GM19468 (cell line): Measurements from ENCODE around the gene CD4.

ENCODE experiments used
- ATAC-seq: cut with Tn5 transposase; IDR thresholded peaks from one replicate; pipeline ENCODE4 v1.9.1; 2021; ENCODE audit warnings: mild to moderate bottlenecking, moderate library complexity, moderate number of reproducible peaks; ENCODE audit not compliant: unreplicated experiment; ENCODE audit errors: extremely low read depth

CD4 gene

DNA sequence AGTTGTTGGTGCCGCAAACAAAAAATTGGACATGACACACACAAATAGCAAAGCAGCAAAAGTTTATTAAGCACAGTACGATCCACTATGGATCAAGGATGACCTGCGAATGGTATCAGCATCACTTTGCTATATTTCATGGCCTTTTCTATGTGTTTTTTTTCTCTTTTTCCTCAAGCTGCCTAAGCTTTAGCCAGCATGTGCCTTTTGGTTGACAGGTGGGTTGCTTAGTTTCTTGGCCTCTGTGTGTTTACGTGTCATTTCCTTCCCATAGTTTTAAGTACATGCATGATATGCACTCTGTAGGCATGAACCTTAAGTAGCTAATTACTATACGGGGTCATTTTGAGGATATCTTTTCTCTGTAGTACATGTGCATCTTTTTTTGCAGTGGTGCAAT lies 9.8 kb downstream of the CD4 start:
- ATAC-seq, result no peak

GRCh38 chr12:6807170-6807569 lies 17.8 kb downstream of the CD4 start:
- no peak for ATAC-seq

DNA sequence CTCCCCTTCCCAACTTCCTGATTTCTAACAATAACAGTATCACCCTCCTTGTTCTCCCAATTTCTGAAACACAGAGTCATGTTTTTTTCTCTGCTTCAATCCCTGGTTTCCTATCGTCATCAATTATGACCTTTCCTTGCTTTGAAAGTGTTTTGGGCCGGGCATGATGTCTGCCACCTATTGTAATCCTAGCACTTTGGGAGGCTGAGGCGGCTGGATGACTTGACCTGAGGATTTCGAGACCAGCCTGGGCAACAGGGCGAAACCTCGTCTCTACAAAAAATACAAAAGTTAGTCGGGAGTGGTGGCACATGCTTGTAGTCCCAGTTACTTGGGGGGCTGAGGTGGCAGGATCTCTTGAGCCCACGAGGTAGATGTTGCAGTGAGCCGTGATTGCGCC lies 19.7 kb downstream of the CD4 start:
- ATAC-seq, result no peak

GRCh38 chr12:6810758-6811157 lies 21.4 kb downstream of the CD4 start:
- no peak for ATAC-seq

- no peak for ATAC-seq
Observed at GRCh38 chr12:6813363-6813762, 24.0 kb downstream of the CD4 start.

- no peak for ATAC-seq
Observed at GRCh38 chr12:6816598-6816997, 27.3 kb downstream of the CD4 start.

- ATAC-seq, result no peak
Observed at GRCh38 chr12:6817098-6817497, 27.8 kb downstream of the CD4 start.

- ATAC-seq, result no peak
Observed at GRCh38 chr12:6817662-6818157, 28.4 kb downstream of the CD4 start.

DNA sequence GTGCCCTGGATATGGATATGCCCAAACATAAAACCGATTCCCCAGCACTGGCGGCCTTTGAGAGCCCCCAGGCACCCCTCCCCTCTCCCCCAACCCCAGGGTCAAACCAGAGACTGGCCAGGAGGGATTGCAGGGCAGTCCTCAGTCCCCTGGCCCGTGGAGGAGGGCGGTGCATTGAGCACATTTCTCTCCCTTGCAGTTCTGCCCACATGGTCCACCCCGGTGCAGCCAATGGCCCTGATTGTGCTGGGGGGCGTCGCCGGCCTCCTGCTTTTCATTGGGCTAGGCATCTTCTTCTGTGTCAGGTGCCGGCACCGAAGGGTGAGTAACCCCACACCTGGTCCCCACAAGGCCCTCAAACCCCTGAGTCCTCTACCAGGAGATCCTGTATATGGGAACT lies 28.9 kb downstream of the CD4 start:
- ATAC-seq, result no peak

GRCh38 chr12:6818645-6819044 lies 29.3 kb downstream of the CD4 start:
- no peak for ATAC-seq

DNA sequence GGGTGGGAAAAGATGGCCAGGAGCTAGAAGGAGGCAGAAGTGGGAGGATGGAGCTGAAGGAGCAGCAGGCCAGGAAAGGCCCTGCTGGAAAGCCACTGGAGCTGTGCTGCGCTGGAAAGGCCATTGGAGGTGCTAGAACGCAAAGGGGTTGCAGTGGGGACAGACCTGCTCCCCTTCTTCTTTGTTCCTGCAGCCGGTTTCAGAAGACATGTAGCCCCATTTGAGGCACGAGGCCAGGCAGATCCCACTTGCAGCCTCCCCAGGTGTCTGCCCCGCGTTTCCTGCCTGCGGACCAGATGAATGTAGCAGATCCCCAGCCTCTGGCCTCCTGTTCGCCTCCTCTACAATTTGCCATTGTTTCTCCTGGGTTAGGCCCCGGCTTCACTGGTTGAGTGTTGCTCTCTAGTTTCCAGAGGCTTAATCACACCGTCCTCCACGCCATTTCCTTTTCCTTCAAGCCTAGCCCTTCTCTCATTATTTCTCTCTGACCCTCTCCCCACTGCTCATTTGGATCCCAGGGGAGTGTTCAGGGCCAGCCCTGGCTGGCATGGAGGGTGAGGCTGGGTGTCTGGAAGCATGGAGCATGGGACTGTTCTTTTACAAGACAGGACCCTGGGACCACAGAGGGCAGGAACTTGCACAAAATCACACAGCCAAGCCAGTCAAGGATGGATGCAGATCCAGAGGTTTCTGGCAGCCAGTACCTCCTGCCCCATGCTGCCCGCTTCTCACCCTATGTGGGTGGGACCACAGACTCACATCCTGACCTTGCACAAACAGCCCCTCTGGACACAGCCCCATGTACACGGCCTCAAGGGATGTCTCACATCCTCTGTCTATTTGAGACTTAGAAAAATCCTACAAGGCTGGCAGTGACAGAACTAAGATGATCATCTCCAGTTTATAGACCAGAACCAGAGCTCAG lies 30.0 kb downstream of the CD4 start:
- no peak for ATAC-seq

GRCh38 chr12:6820166-6820565 lies 30.8 kb downstream of the CD4 start:
- no peak for ATAC-seq

GRCh38 chr12:6821591-6822425 lies 32.5 kb downstream of the CD4 start, which contains the start of gene GPR162:
Gene GPR162 (plus strand): TSS chr12:6821821. CDS start chr12:6823899, 2,078 bp downstream.
- no peak for ATAC-seq

GRCh38 chr12:6822426-6823135 lies 33.3 kb downstream of the CD4 start:
- no peak for ATAC-seq

GRCh38 chr12:6823182-6824084 lies 34.1 kb downstream of the CD4 start:
- ATAC-seq, result no peak

- no peak for ATAC-seq
Observed at GRCh38 chr12:6824085-6824775, 34.9 kb downstream of the CD4 start.

DNA sequence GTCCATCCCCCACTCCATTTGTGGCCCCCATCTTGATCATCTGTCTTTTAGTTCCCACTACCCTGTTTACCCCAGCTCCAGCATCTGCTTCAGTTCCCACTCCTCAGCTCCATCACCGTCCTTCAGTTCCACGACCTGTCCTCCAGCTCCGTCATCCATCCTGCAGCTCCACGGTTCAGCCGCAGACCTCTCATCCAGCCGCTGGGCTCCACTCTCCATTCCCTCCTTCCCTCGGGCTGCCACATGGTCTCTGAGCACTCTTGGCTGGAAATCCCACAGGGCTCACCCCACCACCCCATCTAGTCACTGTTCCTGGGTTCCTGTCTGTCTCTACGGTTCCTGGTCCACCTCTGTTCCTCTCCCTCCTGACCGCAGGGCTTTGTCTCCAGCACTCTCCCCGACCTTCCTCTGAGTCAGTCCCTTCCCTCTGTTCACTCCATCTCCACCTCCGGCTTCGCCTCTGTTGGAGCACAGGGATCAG lies 35.6 kb downstream of the CD4 start:
- ATAC-seq, result no peak

- no peak for ATAC-seq
Observed at GRCh38 chr12:6825398-6826124, 36.2 kb downstream of the CD4 start.
